Dedifferentiated amniotic fluid mesenchymal stem cell (primary cell): Measurements from ENCODE around the gene PLEKHG2.
A peak's percentile ranks its signal among the peaks of the same experiment; 100 is the strongest.

Source experiments
- DNase-seq: peaks from one replicate; pipeline ENCODE4 v3.0.0-alpha.2; 2016; ENCODE audit errors: extremely low spot score

Gene PLEKHG2

GRCh38 chr19:39385629-39386411 is 26.6 kb upstream of the PLEKHG2 start:
- DNase-seq, result no peak

- DNase-seq, result no peak
Observed at GRCh38 chr19:39386557-39386956, 25.9 kb upstream of the PLEKHG2 start.

GRCh38 chr19:39388657-39389056 is 23.8 kb upstream of the PLEKHG2 start:
- DNase-seq, result no peak

GRCh38 chr19:39389631-39390414 is 22.6 kb upstream of the PLEKHG2 start:
- DNase-seq, result no peak

GRCh38 chr19:39390451-39390750 is 22.1 kb upstream of the PLEKHG2 start:
- DNase-seq, result no peak

- DNase-seq, result peak; percentile 100
Observed at GRCh38 chr19:39390751-39391437, 21.6 kb upstream of the PLEKHG2 start, which contains the start of the genes MED29 and PAF1. Gene MED29 (plus strand): TSS chr19:39391378. CDS start chr19:39391423, 45 bp downstream. Gene PAF1 (minus strand): TSS chr19:39391106. CDS start chr19:39390864, 242 bp downstream.

- DNase-seq, result peak; percentile 75
Observed at GRCh38 chr19:39397360-39398296, 14.8 kb upstream of the PLEKHG2 start.

GRCh38 chr19:39398297-39398864 is 14.1 kb upstream of the PLEKHG2 start:
- peak; percentile 59 for DNase-seq

- no peak for DNase-seq
Observed at GRCh38 chr19:39399668-39400050, 12.8 kb upstream of the PLEKHG2 start.

- no peak for DNase-seq
Observed at GRCh38 chr19:39400061-39400460, 12.4 kb upstream of the PLEKHG2 start.

GRCh38 chr19:39401070-39401548 is 11.4 kb upstream of the PLEKHG2 start:
- DNase-seq, result no peak

- no peak for DNase-seq
Observed at GRCh38 chr19:39401549-39402345, 10.7 kb upstream of the PLEKHG2 start.

GRCh38 chr19:39402346-39403300 is 9.8 kb upstream of the PLEKHG2 start:
- DNase-seq, result peak; percentile 76

- peak; percentile 99 for DNase-seq
Observed at GRCh38 chr19:39403331-39404312, 8.8 kb upstream of the PLEKHG2 start.

- no peak for DNase-seq
Observed at GRCh38 chr19:39405261-39405957, 7.1 kb upstream of the PLEKHG2 start.

- DNase-seq, result no peak
Observed at GRCh38 chr19:39405958-39406655, 6.4 kb upstream of the PLEKHG2 start.
